ENCODE data around the gene SPECC1.
"Not testable (repeated sequence)": the region's sequence is repeated elsewhere in the genome, so short reads cannot be mapped to it uniquely, and the experiment has no call there.

Gene SPECC1

GRCh38 chr17:20012017-20012536 is 2.9 kb downstream of the SPECC1 start:
- no peak for DNase-seq (ENCODE audit: low read depth)
- H3K4me3 ChIP-seq (ENCODE audit: low read length), result no peak overlapping the region
- TF ChIP-seq CTCF (conservative IDR thresholded peaks at IDR 0.05; ENCODE audit: low read length), result no peak

DNA sequence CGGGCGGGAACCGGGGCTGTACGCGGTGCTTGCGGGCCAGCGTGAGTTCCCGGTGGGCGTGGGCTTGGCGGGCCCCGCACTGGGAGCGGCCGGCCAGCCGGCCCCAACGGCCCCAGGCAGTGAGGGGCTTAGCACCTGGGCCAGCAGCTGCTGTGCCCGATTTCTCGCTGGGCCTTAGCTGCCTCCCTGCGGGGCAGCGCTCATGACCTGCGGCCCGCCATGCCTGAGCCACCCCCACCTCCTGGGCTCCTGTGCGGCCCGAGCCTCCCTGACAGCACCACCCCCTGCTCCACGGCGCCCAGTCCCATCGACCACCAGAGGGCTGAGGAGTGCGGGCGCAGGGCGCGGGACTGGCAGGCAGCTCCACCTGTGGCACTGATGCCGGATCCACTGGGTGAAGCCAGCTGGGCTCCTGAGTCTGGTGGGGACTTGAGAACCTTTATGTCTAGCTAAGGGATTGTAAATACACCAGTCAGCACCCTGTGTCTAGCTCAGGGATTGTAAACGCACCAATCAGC is 7.4 kb downstream of the SPECC1 start:
- not testable (repeated sequence) for H3K4me3 ChIP-seq (ENCODE audit: low read length); DNase-seq (ENCODE audit: low read depth)

GRCh38 chr17:20022701-20023100 is 13.5 kb downstream of the SPECC1 start:
- no peak overlapping the region for H3K4me3 ChIP-seq (ENCODE audit: low read length)
- no peak for TF ChIP-seq CTCF (conservative IDR thresholded peaks at IDR 0.05; ENCODE audit: low read length)
- no peak for DNase-seq (ENCODE audit: low read depth)

DNA sequence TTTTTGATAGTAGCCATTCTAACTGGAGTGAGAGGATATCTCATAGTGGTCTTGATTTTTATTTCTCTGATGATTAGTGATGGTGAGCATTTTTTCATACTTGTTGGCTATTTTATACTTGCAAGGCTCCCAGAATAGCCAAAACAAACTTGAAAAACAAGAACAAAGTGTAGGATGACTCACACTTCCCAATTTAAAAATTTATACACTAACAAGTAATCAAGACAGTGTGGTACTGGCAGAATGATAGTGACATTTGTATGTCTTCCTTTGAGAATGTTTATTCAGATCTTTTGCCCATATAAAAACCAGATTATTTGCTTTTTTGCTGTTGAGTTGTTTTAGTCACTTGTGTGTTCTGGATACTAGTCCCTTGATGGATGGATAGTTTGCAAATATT is 17.8 kb downstream of the SPECC1 start:
- TF ChIP-seq CTCF (conservative IDR thresholded peaks at IDR 0.05; ENCODE audit: low read length), result no peak
- no peak for DNase-seq (ENCODE audit: low read depth)
- no peak overlapping the region for H3K4me3 ChIP-seq (ENCODE audit: low read length)

- no peak overlapping the region for H3K4me3 ChIP-seq (ENCODE audit: low read length)
- DNase-seq (ENCODE audit: low read depth), result peak; percentile 52
- no peak for TF ChIP-seq CTCF (conservative IDR thresholded peaks at IDR 0.05; ENCODE audit: low read length)
Measured at GRCh38 chr17:20028443-20028842, 19.3 kb downstream of the SPECC1 start.

GRCh38 chr17:20032636-20033035 is 23.5 kb downstream of the SPECC1 start:
- no peak for TF ChIP-seq CTCF (conservative IDR thresholded peaks at IDR 0.05; ENCODE audit: low read length)
- DNase-seq (ENCODE audit: low read depth), result no peak
- no peak overlapping the region for H3K4me3 ChIP-seq (ENCODE audit: low read length)

DNA sequence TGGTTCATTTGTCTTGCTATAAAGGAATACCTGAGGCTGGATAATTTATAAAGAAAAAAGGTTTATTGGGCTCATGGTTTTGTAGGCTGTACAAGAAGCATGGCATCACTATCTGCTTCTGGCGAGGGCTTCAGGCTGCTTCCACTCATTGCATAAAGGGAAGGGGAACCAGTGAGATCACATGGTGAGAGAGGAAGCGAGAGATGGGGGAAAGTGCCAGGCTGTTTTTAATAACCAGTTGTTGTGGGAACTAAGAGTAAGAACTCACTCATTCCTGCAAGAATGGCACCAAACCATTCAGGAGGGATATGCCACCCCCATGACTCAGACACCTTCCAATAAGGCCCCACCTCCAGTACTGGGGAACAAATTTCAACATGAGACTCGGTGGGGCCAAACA is 24.3 kb downstream of the SPECC1 start:
- TF ChIP-seq CTCF (conservative IDR thresholded peaks at IDR 0.05; ENCODE audit: low read length), result no peak
- DNase-seq (ENCODE audit: low read depth), result no peak
- no peak overlapping the region for H3K4me3 ChIP-seq (ENCODE audit: low read length)

DNA sequence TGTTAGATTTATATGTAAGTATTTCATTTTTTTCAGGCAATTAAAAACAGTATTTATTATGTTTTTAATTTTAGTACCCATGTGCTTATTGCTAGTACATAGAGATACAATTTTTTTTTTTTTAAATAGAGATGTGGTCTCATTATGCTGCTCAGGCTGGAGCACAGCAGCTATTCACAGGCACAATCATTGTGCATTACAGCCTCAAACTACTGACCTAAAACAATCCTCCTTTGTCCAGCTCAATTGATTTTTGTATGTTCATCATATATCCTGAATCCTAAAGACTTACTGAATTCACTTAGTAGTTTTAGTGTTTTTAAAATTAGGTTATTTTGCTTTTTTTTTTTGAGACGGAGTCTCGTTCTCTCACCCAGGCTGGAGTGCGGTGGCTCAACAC is 26.3 kb downstream of the SPECC1 start:
- DNase-seq (ENCODE audit: low read depth), result no peak
- TF ChIP-seq CTCF (conservative IDR thresholded peaks at IDR 0.05; ENCODE audit: low read length), result no peak

DNA sequence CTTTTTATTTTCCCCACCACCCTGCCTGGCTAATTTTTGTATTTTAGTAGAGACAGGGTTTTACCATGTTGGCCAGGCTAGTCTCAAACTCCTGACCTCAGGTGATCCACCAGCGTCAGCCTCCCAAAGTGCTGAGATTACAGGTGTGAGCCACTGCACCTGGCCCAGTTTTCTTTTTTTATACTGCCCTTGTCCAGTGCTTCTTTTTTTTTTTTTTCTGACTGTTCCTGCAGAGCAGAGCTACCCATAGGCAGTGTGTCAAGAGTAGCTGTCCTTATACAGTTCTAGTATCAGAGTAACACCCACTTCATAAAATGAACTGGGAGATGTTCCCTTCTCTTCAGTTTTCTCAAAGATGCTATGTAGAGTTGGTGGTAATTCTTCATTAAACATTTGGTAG is 28.1 kb downstream of the SPECC1 start:
- not testable (repeated sequence) for DNase-seq (ENCODE audit: low read depth); H3K4me3 ChIP-seq (ENCODE audit: low read length)

More for the DNA sequence above, 26.3 kb downstream of the SPECC1 start:
- no peak overlapping the region for H3K4me3 ChIP-seq (ENCODE audit: low read length)

Measured in AG10803 (cell line).